Activated CD8-positive, alpha-beta T cell treated with anti-CD3 and anti-CD28 coated beads, Interleukin-2, amount 10 ng/mL, durations not matched to agents 7 days and 5 days (primary cell): ENCODE results near the gene NONO. TPM values are rescaled to one million over a fixed set of nuclear protein-coding genes. Genes with fewer than 3 reads are reported as not detected.

Source experiments
- ATAC-seq: fragments of 150-1000 bp; cut with Tn5 transposase; one replicate; pipeline ENCODE4 v1.10.0; 2021; ENCODE audit warnings: moderate library complexity
- CTCF ChIA-PET: fragments of 350-600 bp; sonication (Branson Sonifier 250); formaldehyde crosslinking; loops from one replicate; lab custom pipeline; 2021; ENCODE audit warnings: antibody characterized with exemption; lab: Charles Lee
- POLR2A ChIA-PET: fragments of 350-600 bp; sonication (Branson Sonifier 250); formaldehyde crosslinking; loops from one replicate; lab custom pipeline; 2021; ENCODE audit warnings: antibody characterized with exemption; lab: Charles Lee
- DNase-seq: peaks from one replicate; pipeline ENCODE4 v3.0.0-alpha.2; 2020
- H3K27ac Mint-ChIP-seq: one replicate; pipeline ENCODE4 v1.8.0; 2021; ENCODE audit warnings: mild to moderate bottlenecking, mixed read lengths
- H3K27me3 Mint-ChIP-seq: one replicate; pipeline ENCODE4 v1.8.0; 2021; ENCODE audit warnings: low read depth, mixed read lengths
- H3K36me3 Mint-ChIP-seq: one replicate; pipeline ENCODE4 v1.8.0; 2021; ENCODE audit warnings: low read depth, mixed read lengths
- H3K4me1 Mint-ChIP-seq: one replicate; pipeline ENCODE4 v1.8.0; 2021; ENCODE audit warnings: low read depth, mixed read lengths
- H3K4me3 Mint-ChIP-seq: one replicate; pipeline ENCODE4 v1.8.0; 2021; ENCODE audit warnings: mild to moderate bottlenecking, mixed read lengths
- H3K9me3 Mint-ChIP-seq: one replicate; pipeline ENCODE4 v1.8.0; 2022; ENCODE audit warnings: mixed read lengths; ENCODE audit not compliant: insufficient read depth
- total RNA-seq, 2 experiments: library from RNA; stranded (reverse); gene quantifications; one replicate each; pipeline ENCODE4 v1.2.3, GENCODE V29; 2021

The NONO gene
- total RNA-seq = 100 to 1,000 TPM; 446 to 478 TPM

GRCh38 chrX:71283403-71284143, at the start of gene NONO:
Gene NONO (plus strand): TSS chrX:71283635. CDS start chrX:71290638, 7,003 bp downstream.
- Mint-ChIP-seq H3K9me3 (no peaks in the 10 kb centered on the region), H3K4me3 (peak within 1 kb of the TSS; percentile 97), H3K36me3 (peaks cover 18% of the 10 kb centered on the region), H3K27me3 (no peaks in the 10 kb centered on the region), H3K4me1 (peaks cover 17% of the 10 kb centered on the region), H3K27ac (peak within 1 kb of the TSS; percentile 100)
- ATAC-seq = peak; percentile 85
- DNase-seq = peak; percentile 94
- CTCF ChIA-PET = interaction anchor here (0.6 to 2.0 kb wide), 10 partner anchors 27 to 314 kb away, joined by 3 to 12 read pairs (median 4); partner anchors contain the start of genes MED12, TAF1 and ZMYM3
- POLR2A ChIA-PET = interaction anchor here (0.6 to 5.5 kb wide), 24 partner anchors 8 to 324 kb away, joined by 3 to 43 read pairs (median 4); partner anchors contain the start of genes IL2RG, ITGB1BP2, MED12 and OGT

GRCh38 chrX:71235482-71235881, 48.0 kb upstream of the NONO start:
- no peak for ATAC-seq
- CTCF ChIA-PET = no interaction called here
- H3K27ac Mint-ChIP-seq = no peak overlapping the region

GRCh38 chrX:71236836-71237235, 46.6 kb upstream of the NONO start:
- no peak for DNase-seq
- Mint-ChIP-seq H3K4me1 (no peaks in the 10 kb centered on the region), H3K27me3 (peaks cover 4% of the 10 kb centered on the region), H3K4me3 (no peak overlapping the region), H3K27ac (no peak overlapping the region), H3K36me3 (peaks cover 22% of the 10 kb centered on the region), H3K9me3 (no peaks in the 10 kb centered on the region)
- no peak for ATAC-seq
- POLR2A ChIA-PET = no interaction called here
- CTCF ChIA-PET = no interaction called here

More at GRCh38 chrX:71235482-71235881, 48.0 kb upstream of the NONO start:
- no peak for DNase-seq
- Mint-ChIP-seq H3K9me3 (no peaks in the 10 kb centered on the region), H3K4me1 (no peaks in the 10 kb centered on the region), H3K4me3 (no peak overlapping the region), H3K36me3 (peaks cover 11% of the 10 kb centered on the region), H3K27me3 (peaks cover 4% of the 10 kb centered on the region)
- POLR2A ChIA-PET = interaction anchor here (0.7 kb wide), 1 partner anchor 389 kb away, joined by 5 read pairs; no protein-coding TSS in a partner anchor

- Mint-ChIP-seq H3K27ac (no peak overlapping the region), H3K9me3 (no peaks in the 10 kb centered on the region), H3K36me3 (peaks cover 35% of the 10 kb centered on the region), H3K27me3 (peaks cover 2% of the 10 kb centered on the region), H3K4me1 (no peaks in the 10 kb centered on the region), H3K4me3 (no peak overlapping the region)
- no peak for ATAC-seq
- POLR2A ChIA-PET = no interaction called here
- no peak for DNase-seq
- CTCF ChIA-PET = no interaction called here
Observed at GRCh38 chrX:71239781-71240180, 43.7 kb upstream of the NONO start.

GRCh38 chrX:71241301-71241700, 42.1 kb upstream of the NONO start:
- peaks cover 45% of the 10 kb centered on the region for H3K36me3 Mint-ChIP-seq
- ChIA-PET CTCF (no interaction called here), POLR2A (no interaction called here)
- H3K4me1 Mint-ChIP-seq = no peaks in the 10 kb centered on the region
- H3K27me3 Mint-ChIP-seq = no peaks in the 10 kb centered on the region
- H3K9me3 Mint-ChIP-seq = no peaks in the 10 kb centered on the region
- H3K4me3 Mint-ChIP-seq = no peak overlapping the region
- DNase-seq (no peak), ATAC-seq (no peak)
- H3K27ac Mint-ChIP-seq = no peak overlapping the region

- no peaks in the 10 kb centered on the region for H3K27me3 Mint-ChIP-seq
- DNase-seq (no peak), ATAC-seq (no peak)
- H3K27ac Mint-ChIP-seq = no peak overlapping the region
- peaks cover 56% of the 10 kb centered on the region for H3K36me3 Mint-ChIP-seq
- ChIA-PET POLR2A (interaction anchor here (0.7 kb wide), 1 partner anchor 39 kb away, joined by 3 read pairs; no protein-coding TSS in a partner anchor), CTCF (no interaction called here)
- H3K4me1 Mint-ChIP-seq = no peaks in the 10 kb centered on the region
- H3K4me3 Mint-ChIP-seq = no peak overlapping the region
- no peaks in the 10 kb centered on the region for H3K9me3 Mint-ChIP-seq
Observed at GRCh38 chrX:71244359-71245128, 38.9 kb upstream of the NONO start.

- H3K36me3 Mint-ChIP-seq = peaks cover 51% of the 10 kb centered on the region
- no peaks in the 10 kb centered on the region for H3K9me3 Mint-ChIP-seq
- DNase-seq (no peak), ATAC-seq (no peak)
- H3K27me3 Mint-ChIP-seq = no peaks in the 10 kb centered on the region
- H3K27ac Mint-ChIP-seq = no peak overlapping the region
- CTCF ChIA-PET = no interaction called here
- POLR2A ChIA-PET = no interaction called here
- no peak overlapping the region for H3K4me3 Mint-ChIP-seq
- H3K4me1 Mint-ChIP-seq = no peaks in the 10 kb centered on the region
Observed at GRCh38 chrX:71245159-71245558, 38.3 kb upstream of the NONO start.

GRCh38 chrX:71250841-71251240, 32.6 kb upstream of the NONO start:
- POLR2A ChIA-PET = interaction anchor here (0.6 kb wide), 1 partner anchor 33 kb away, joined by 3 read pairs; the partner anchor contains the start of gene NONO
- H3K9me3 Mint-ChIP-seq = no peaks in the 10 kb centered on the region
- peaks cover 23% of the 10 kb centered on the region for H3K36me3 Mint-ChIP-seq
- H3K27ac Mint-ChIP-seq = peak overlapping the region; percentile 46
- no peak for ATAC-seq
- no peaks in the 10 kb centered on the region for H3K27me3 Mint-ChIP-seq
- DNase-seq = no peak
- H3K4me1 Mint-ChIP-seq = peaks cover 33% of the 10 kb centered on the region
- no peak overlapping the region for H3K4me3 Mint-ChIP-seq
- CTCF ChIA-PET = no interaction called here

GRCh38 chrX:71251466-71251973, 31.9 kb upstream of the NONO start:
- H3K27ac Mint-ChIP-seq = no peak overlapping the region
- no peaks in the 10 kb centered on the region for H3K27me3 Mint-ChIP-seq
- peaks cover 20% of the 10 kb centered on the region for H3K36me3 Mint-ChIP-seq
- H3K9me3 Mint-ChIP-seq = no peaks in the 10 kb centered on the region
- ChIA-PET CTCF (interaction anchor here (1.5 kb wide), 1 partner anchor 53 kb away, joined by 3 read pairs; no protein-coding TSS in a partner anchor), POLR2A (interaction anchor here (3.8 kb wide), 1 partner anchor 32 kb away, joined by 40 read pairs; the partner anchor contains the start of gene NONO)
- peaks cover 34% of the 10 kb centered on the region for H3K4me1 Mint-ChIP-seq
- peak overlapping the region; percentile 92 for H3K4me3 Mint-ChIP-seq
- ATAC-seq (no peak), DNase-seq (no peak)

GRCh38 chrX:71252221-71252620, 31.2 kb upstream of the NONO start:
- POLR2A ChIA-PET = interaction anchor here (3.8 kb wide), 1 partner anchor 32 kb away, joined by 40 read pairs; the partner anchor contains the start of gene NONO
- H3K27ac Mint-ChIP-seq = peak overlapping the region; percentile 63
- peak overlapping the region; percentile 92 for H3K4me3 Mint-ChIP-seq

More at GRCh38 chrX:71252221-71252620, 31.2 kb upstream of the NONO start:
- Mint-ChIP-seq H3K4me1 (peaks cover 34% of the 10 kb centered on the region), H3K27me3 (no peaks in the 10 kb centered on the region), H3K36me3 (peaks cover 14% of the 10 kb centered on the region), H3K9me3 (no peaks in the 10 kb centered on the region)
- ATAC-seq (no peak), DNase-seq (no peak)
- CTCF ChIA-PET = interaction anchor here (1.5 kb wide), 1 partner anchor 54 kb away, joined by 3 read pairs; no protein-coding TSS in a partner anchor
